GM12878 (cell line): ENCODE data around the gene CHD1. TPM values are rescaled to one million over a fixed set of nuclear protein-coding genes. Genes with fewer than 3 reads are reported as not detected.
A peak's percentile ranks its signal among the peaks of the same experiment; 100 is the strongest.

ENCODE experiments used
- ASH2L ChIP-seq: fragments of 300-600, 200-600 bp; sonication (generic); IDR thresholded peaks from 2 replicates; pipeline ENCODE4 v1.6.1; 2017; ENCODE audit warnings: low read depth, mild to moderate bottlenecking, borderline replicate concordance
- ATF7 ChIP-seq: fragments of 450-650 bp; IDR thresholded peaks from 2 replicates; pipeline ENCODE4 v1.6.1; 2016; ENCODE audit warnings: low read depth, mild to moderate bottlenecking
- BMI1 ChIP-seq: fragments of 450-650 bp; IDR thresholded peaks from 2 replicates; pipeline ENCODE4 v1.6.1; 2016; ENCODE audit warnings: mild to moderate bottlenecking, moderate library complexity, borderline replicate concordance
- CBFB ChIP-seq: IDR thresholded peaks from 2 replicates; pipeline ENCODE4 v1.6.1; 2016; ENCODE audit warnings: antibody characterized with exemption, low read depth
- CREM ChIP-seq: IDR thresholded peaks from 2 replicates; pipeline ENCODE4 v1.6.1; 2014; ENCODE audit warnings: antibody characterized with exemption, low read depth
- ESRRA ChIP-seq: IDR thresholded peaks from 2 replicates; pipeline ENCODE4 v1.6.1; 2012; ENCODE audit warnings: mild to moderate bottlenecking, low read length, improper control_type of control experiment
- GATAD2B ChIP-seq: fragments of 450-650 bp; conservative IDR thresholded peaks from 2 replicates; pipeline ENCODE4 v1.6.1; 2017; ENCODE audit warnings: low read depth, mild to moderate bottlenecking, moderate library complexity
- HCFC1 ChIP-seq: fragments of 150-350 bp; IDR thresholded peaks from 2 replicates; pipeline ENCODE4 v1.6.1; 2014; ENCODE audit warnings: low read length
- JUNB ChIP-seq: IDR thresholded peaks from 2 replicates; pipeline ENCODE4 v1.6.1; 2016; ENCODE audit warnings: antibody characterized with exemption, mild to moderate bottlenecking
- MTA3 ChIP-seq: IDR thresholded peaks from 2 replicates; pipeline ENCODE4 v1.6.1; 2012; ENCODE audit warnings: low read length, inconsistent platforms, borderline replicate concordance
- MYB ChIP-seq: fragments of 150-350 bp; IDR thresholded peaks from 2 replicates; pipeline ENCODE4 v1.6.1; 2014; ENCODE audit warnings: mild to moderate bottlenecking, low read depth, low read length, borderline replicate concordance
- MYC ChIP-seq: IDR thresholded peaks from 2 replicates; pipeline ENCODE4 v1.6.1; 2011; ENCODE audit warnings: mild to moderate bottlenecking, low read length, moderate library complexity, inconsistent platforms; ENCODE audit not compliant: insufficient read depth, insufficient replicate concordance, insufficient read length, severe bottlenecking
- NRF1 ChIP-seq: conservative IDR thresholded peaks from 2 replicates; pipeline ENCODE4 v1.6.1; 2011; ENCODE audit warnings: mild to moderate bottlenecking, low read depth, low read length, improper control_type of control experiment
- PAX5 ChIP-seq: IDR thresholded peaks from 2 replicates; pipeline ENCODE4 v1.6.1; 2011; ENCODE audit warnings: low read depth, low read length, borderline replicate concordance
- POLR2A ChIP-seq: IDR thresholded peaks from 2 replicates; pipeline ENCODE4 v1.6.1; 2011; ENCODE audit warnings: low read depth, mild to moderate bottlenecking, low read length
- RAD21 ChIP-seq: IDR thresholded peaks from 2 replicates; pipeline ENCODE4 v1.6.1; 2011; ENCODE audit warnings: mild to moderate bottlenecking, low read depth, low read length, moderate library complexity; ENCODE audit not compliant: insufficient read depth
- SMARCA5 ChIP-seq: fragments of 450-650 bp; IDR thresholded peaks from 2 replicates; pipeline ENCODE4 v1.6.1; 2017; ENCODE audit warnings: mild to moderate bottlenecking
- STAT1 ChIP-seq: fragments of 450-650 bp; conservative IDR thresholded peaks from 2 replicates; pipeline ENCODE4 v1.6.1; 2014; ENCODE audit warnings: antibody characterized with exemption, mild to moderate bottlenecking
- TAF1 ChIP-seq: IDR thresholded peaks from 2 replicates; pipeline ENCODE4 v1.6.1; 2011; ENCODE audit warnings: mild to moderate bottlenecking, low read depth, low read length, borderline replicate concordance
- ZNF24 ChIP-seq: fragments of 450-650 bp; IDR thresholded peaks from 2 replicates; pipeline ENCODE4 v1.6.1; 2017; ENCODE audit warnings: antibody characterized with exemption, mild to moderate bottlenecking
- ZNF384 ChIP-seq: IDR thresholded peaks from 2 replicates; pipeline ENCODE4 v1.6.1; 2012; ENCODE audit warnings: low read depth, mild to moderate bottlenecking, low read length, improper control_type of control experiment, borderline replicate concordance
- ZZZ3 ChIP-seq: IDR thresholded peaks from 2 replicates; pipeline ENCODE4 v1.6.1; 2011; ENCODE audit warnings: low read depth; ENCODE audit not compliant: control insufficient read depth, insufficient read length
- polyA plus RNA-seq, 11 experiments: library from polyadenylated mRNA; depleted of rRNA in 4 of 11; unstranded in 6 of 11; stranded (reverse) in 5 of 11; fragments of >200 nt; fragmentation: Nextera tagmentation in 4 of 11; fragmentation: Illumina TruSeq in 1 of 11; extraction: Ambion mirVana in 4 of 11; extraction: Trizol in 1 of 11; gene quantifications; 1 replicate in 1 of 11; 2 replicates in 10 of 11; pipeline versions ENCODE4 v1.2.1 to v1.2.3, GENCODE V29; 2011 to 2016; ENCODE audit warnings: inconsistent platforms in 2 of 11, missing spikeins in 2 of 11, low read depth in 1 of 11
- total RNA-seq, 4 experiments: library from RNA; depleted of rRNA in 3 of 4; stranded (reverse); fragments of >200 nt in 3 of 4; fragmentation: Illumina TruSeq in 1 of 4; extraction: Trizol in 1 of 4; gene quantifications; 2 replicates each; pipeline versions ENCODE4 v1.2.1 to v1.2.3, GENCODE V29; 2013 to 2021
- TF ChIP-seq, protein P1 (sequence below): IDR thresholded peaks from 2 replicates; pipeline ENCODE4 v1.6.1; 2012; ENCODE audit warnings: low read depth, low read length, improper control_type of control experiment
- TF ChIP-seq, protein P2 (sequence below): IDR thresholded peaks from 2 replicates; pipeline ENCODE4 v1.6.1; 2011; ENCODE audit warnings: mild to moderate bottlenecking, low read depth, low read length, moderate library complexity; ENCODE audit not compliant: insufficient replicate concordance
- TF ChIP-seq, protein P3 (sequence below): fragments of 150-350 bp; IDR thresholded peaks from 2 replicates; pipeline ENCODE4 v1.6.1; 2014; ENCODE audit warnings: mild to moderate bottlenecking, low read depth, low read length
- TF ChIP-seq, protein P4 (sequence below): fragments of 450-650 bp; IDR thresholded peaks from 2 replicates; pipeline ENCODE4 v1.6.1; 2018; ENCODE audit warnings: mild to moderate bottlenecking, low read depth, moderate library complexity; ENCODE audit not compliant: partially characterized antibody

CHD1 gene
- total and polyA plus RNA-seq, 10 of the 15 experiments (the other 5 are each of a cell fraction or from before 2014, with no cell fraction given) = 25.5 to 158 (median 50.5) TPM

DNA sequence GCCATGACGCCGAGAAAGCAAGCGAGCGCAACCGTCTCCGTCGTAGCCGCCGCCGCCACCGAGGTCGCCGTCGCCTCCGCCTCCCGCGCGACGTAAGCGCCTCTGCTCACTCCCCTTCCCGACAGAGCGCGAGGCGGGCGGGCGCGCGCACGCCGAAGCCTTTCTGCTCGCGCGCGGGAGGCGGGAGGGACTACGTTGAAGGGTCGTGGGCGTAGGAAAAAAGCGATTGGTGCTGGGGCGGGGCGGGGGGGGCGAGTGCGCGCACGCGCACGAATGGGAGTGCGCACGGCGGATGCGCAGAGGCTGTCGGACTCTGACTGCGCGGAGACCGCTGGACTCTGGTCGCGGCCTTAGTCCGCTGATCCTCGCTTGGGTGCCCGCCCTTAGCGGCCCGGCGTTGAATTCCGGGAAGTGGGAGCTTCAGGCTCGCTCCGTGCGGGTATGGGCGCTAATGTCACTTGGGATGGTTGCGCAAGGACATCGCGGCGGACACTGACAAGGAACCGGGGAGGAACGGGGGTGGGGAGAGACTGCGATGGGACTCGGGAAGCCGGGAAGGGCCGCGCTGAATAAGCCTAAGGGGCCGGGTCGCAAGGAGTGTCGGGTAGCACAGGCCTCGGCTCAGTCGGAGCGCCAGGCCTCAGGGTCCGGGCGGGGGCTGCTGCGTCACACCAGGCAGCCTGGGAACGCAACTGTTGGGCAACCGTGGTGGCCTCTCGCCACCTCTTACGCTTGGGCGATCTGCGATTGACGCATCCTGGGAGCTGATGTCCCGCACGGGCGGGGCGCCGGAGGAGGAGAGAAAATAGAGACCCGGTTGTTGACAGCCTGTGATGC, at the start of gene CHD1 (continued):
- TF ChIP-seq GATAD2B (peak; percentile 77), POLR2A (peak; percentile 89), MYB (no peak), JUNB (no peak), STAT1 (0 out of 2 replicates have a peak, but pooled peaks have one; percentile 60), RAD21 (no peak), HCFC1 (no peak), MTA3 (no peak; the same call in 1 of the 2 replicates), TAF1 (peak; percentile 54; the same call in 1 of the 2 replicates), ZNF384 (no peak), CBFB (no peak; the same call in 1 of the 2 replicates), CREM (peak; percentile 76), SMARCA5 (peak; percentile 87), ASH2L (0 out of 2 replicates have a peak, but pooled peaks have one; percentile 65), PAX5 (peak; percentile 92), ATF7 (0 out of 2 replicates have a peak, but pooled peaks have one; percentile 51), ZNF24 (no peak), NRF1 (peak; percentile 91), MYC (no peak), ZZZ3 (no peak), ESRRA (no peak), BMI1 (no peak)
- TF ChIP-seq, protein P1, sequence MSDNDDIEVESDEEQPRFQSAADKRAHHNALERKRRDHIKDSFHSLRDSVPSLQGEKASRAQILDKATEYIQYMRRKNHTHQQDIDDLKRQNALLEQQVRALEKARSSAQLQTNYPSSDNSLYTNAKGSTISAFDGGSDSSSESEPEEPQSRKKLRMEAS = peak; percentile 59
- TF ChIP-seq, protein P2, sequence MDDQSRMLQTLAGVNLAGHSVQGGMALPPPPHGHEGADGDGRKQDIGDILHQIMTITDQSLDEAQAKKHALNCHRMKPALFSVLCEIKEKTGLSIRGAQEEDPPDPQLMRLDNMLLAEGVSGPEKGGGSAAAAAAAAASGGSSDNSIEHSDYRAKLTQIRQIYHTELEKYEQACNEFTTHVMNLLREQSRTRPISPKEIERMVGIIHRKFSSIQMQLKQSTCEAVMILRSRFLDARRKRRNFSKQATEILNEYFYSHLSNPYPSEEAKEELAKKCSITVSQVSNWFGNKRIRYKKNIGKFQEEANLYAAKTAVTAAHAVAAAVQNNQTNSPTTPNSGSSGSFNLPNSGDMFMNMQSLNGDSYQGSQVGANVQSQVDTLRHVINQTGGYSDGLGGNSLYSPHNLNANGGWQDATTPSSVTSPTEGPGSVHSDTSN = peak; percentile 88
- TF ChIP-seq, protein P3, sequence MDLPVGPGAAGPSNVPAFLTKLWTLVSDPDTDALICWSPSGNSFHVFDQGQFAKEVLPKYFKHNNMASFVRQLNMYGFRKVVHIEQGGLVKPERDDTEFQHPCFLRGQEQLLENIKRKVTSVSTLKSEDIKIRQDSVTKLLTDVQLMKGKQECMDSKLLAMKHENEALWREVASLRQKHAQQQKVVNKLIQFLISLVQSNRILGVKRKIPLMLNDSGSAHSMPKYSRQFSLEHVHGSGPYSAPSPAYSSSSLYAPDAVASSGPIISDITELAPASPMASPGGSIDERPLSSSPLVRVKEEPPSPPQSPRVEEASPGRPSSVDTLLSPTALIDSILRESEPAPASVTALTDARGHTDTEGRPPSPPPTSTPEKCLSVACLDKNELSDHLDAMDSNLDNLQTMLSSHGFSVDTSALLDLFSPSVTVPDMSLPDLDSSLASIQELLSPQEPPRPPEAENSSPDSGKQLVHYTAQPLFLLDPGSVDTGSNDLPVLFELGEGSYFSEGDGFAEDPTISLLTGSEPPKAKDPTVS = no peak
- TF ChIP-seq, protein P4, sequence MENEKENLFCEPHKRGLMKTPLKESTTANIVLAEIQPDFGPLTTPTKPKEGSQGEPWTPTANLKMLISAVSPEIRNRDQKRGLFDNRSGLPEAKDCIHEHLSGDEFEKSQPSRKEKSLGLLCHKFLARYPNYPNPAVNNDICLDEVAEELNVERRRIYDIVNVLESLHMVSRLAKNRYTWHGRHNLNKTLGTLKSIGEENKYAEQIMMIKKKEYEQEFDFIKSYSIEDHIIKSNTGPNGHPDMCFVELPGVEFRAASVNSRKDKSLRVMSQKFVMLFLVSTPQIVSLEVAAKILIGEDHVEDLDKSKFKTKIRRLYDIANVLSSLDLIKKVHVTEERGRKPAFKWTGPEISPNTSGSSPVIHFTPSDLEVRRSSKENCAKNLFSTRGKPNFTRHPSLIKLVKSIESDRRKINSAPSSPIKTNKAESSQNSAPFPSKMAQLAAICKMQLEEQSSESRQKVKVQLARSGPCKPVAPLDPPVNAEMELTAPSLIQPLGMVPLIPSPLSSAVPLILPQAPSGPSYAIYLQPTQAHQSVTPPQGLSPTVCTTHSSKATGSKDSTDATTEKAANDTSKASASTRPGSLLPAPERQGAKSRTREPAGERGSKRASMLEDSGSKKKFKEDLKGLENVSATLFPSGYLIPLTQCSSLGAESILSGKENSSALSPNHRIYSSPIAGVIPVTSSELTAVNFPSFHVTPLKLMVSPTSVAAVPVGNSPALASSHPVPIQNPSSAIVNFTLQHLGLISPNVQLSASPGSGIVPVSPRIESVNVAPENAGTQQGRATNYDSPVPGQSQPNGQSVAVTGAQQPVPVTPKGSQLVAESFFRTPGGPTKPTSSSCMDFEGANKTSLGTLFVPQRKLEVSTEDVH = no peak
